GM23338 (cell line): ENCODE results near the gene TENM4.

ENCODE experiments used
- EZH2 ChIP-seq: fragments of 200-600 bp; sonication (generic); IDR thresholded peaks from one replicate; pipeline ENCODE4 v1.8.0; 2017; ENCODE audit warnings: antibody characterized with exemption, mild to moderate bottlenecking, low read depth; ENCODE audit not compliant: unreplicated experiment
- EZH2phosphoT487 ChIP-seq: fragments of 200-600 bp; sonication (generic); IDR thresholded peaks from one replicate; pipeline ENCODE4 v1.8.1; 2018; ENCODE audit warnings: antibody characterized with exemption; ENCODE audit not compliant: unreplicated experiment
- TF ChIP-seq, protein P1 (sequence below), 2 experiments: fragments of 200-600 bp in 1 of 2; sonication (generic) in 1 of 2; conservative IDR thresholded peaks; 2 replicates each; pipeline versions ENCODE4 v1.5.1 to v1.6.1; 2016 to 2017; ENCODE audit warnings: antibody characterized with exemption in 2 of 2, low read depth in 2 of 2, mild to moderate bottlenecking in 2 of 2, moderate library complexity in 1 of 2
- TF ChIP-seq, protein P2 (sequence below): IDR thresholded peaks from one replicate; pipeline ENCODE4 v1.6.1; 2018; ENCODE audit warnings: antibody characterized with exemption; ENCODE audit not compliant: unreplicated experiment

- TF ChIP-seq, protein P1, sequence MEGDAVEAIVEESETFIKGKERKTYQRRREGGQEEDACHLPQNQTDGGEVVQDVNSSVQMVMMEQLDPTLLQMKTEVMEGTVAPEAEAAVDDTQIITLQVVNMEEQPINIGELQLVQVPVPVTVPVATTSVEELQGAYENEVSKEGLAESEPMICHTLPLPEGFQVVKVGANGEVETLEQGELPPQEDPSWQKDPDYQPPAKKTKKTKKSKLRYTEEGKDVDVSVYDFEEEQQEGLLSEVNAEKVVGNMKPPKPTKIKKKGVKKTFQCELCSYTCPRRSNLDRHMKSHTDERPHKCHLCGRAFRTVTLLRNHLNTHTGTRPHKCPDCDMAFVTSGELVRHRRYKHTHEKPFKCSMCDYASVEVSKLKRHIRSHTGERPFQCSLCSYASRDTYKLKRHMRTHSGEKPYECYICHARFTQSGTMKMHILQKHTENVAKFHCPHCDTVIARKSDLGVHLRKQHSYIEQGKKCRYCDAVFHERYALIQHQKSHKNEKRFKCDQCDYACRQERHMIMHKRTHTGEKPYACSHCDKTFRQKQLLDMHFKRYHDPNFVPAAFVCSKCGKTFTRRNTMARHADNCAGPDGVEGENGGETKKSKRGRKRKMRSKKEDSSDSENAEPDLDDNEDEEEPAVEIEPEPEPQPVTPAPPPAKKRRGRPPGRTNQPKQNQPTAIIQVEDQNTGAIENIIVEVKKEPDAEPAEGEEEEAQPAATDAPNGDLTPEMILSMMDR (conservative IDR thresholded peaks at IDR 0.05; ENCODE audit: low read depth in 2 of 2), result no peak
- TF ChIP-seq EZH2phosphoT487 (no peak), EZH2 (no peak)
- TF ChIP-seq, protein P2, sequence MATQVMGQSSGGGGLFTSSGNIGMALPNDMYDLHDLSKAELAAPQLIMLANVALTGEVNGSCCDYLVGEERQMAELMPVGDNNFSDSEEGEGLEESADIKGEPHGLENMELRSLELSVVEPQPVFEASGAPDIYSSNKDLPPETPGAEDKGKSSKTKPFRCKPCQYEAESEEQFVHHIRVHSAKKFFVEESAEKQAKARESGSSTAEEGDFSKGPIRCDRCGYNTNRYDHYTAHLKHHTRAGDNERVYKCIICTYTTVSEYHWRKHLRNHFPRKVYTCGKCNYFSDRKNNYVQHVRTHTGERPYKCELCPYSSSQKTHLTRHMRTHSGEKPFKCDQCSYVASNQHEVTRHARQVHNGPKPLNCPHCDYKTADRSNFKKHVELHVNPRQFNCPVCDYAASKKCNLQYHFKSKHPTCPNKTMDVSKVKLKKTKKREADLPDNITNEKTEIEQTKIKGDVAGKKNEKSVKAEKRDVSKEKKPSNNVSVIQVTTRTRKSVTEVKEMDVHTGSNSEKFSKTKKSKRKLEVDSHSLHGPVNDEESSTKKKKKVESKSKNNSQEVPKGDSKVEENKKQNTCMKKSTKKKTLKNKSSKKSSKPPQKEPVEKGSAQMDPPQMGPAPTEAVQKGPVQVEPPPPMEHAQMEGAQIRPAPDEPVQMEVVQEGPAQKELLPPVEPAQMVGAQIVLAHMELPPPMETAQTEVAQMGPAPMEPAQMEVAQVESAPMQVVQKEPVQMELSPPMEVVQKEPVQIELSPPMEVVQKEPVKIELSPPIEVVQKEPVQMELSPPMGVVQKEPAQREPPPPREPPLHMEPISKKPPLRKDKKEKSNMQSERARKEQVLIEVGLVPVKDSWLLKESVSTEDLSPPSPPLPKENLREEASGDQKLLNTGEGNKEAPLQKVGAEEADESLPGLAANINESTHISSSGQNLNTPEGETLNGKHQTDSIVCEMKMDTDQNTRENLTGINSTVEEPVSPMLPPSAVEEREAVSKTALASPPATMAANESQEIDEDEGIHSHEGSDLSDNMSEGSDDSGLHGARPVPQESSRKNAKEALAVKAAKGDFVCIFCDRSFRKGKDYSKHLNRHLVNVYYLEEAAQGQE, result no peak
Observed at GRCh38 chr11:78784321-78785061, 656.3 kb downstream of the TENM4 start.
